GM10266 (cell line): ENCODE data around the gene KCTD5.

Experiments used
- DNase-seq: peaks from one replicate; pipeline ENCODE4 v3.0.0; 2012; ENCODE audit errors: extremely low spot score
- CTCF ChIP-seq: IDR thresholded peaks from 2 replicates; pipeline ENCODE4 v1.5.1; 2012; ENCODE audit warnings: mild to moderate bottlenecking, low read depth; ENCODE audit not compliant: control insufficient read depth, insufficient read depth; ENCODE audit errors: missing control alignments

KCTD5 gene

GRCh38 chr16:2736476-2737237, 54.3 kb downstream of the KCTD5 start:
- no peak for DNase-seq
- TF ChIP-seq CTCF, result no peak

- no peak for TF ChIP-seq CTCF
- no peak for DNase-seq
Observed at GRCh38 chr16:2737238-2737605, 54.9 kb downstream of the KCTD5 start.

GRCh38 chr16:2737895-2738418, 55.6 kb downstream of the KCTD5 start:
- no peak for DNase-seq
- TF ChIP-seq CTCF, result no peak

GRCh38 chr16:2738615-2739014, 56.3 kb downstream of the KCTD5 start:
- DNase-seq, result no peak
- TF ChIP-seq CTCF, result no peak

- TF ChIP-seq CTCF, result no peak
- no peak for DNase-seq
Observed at GRCh38 chr16:2739625-2740430, 57.5 kb downstream of the KCTD5 start.

GRCh38 chr16:2740476-2740875, 58.2 kb downstream of the KCTD5 start:
- TF ChIP-seq CTCF, result no peak
- no peak for DNase-seq

- no peak for DNase-seq
- no peak for TF ChIP-seq CTCF
Observed at GRCh38 chr16:2741168-2741567, 58.8 kb downstream of the KCTD5 start.
